Liver (tissue), 9 donors: Measurements from ENCODE around the gene TNFRSF1B. TPM values are rescaled to one million over a fixed set of nuclear protein-coding genes. Genes with fewer than 3 reads are reported as not detected.
A peak's percentile ranks its signal among the peaks of the same experiment; 100 is the strongest.

Source experiments
- DNase-seq: peaks from one replicate; pipeline ENCODE4 v3.0.0-alpha.2; 2017; ENCODE audit warnings: low spot score
- H3K27ac ChIP-seq, 2 donors: one replicate each; pipeline ENCODE4 v1.7.0; 2013; ENCODE audit warnings: inconsistent platforms in 2 of 2, low read length in 2 of 2, control low read depth in 1 of 2, low read depth in 1 of 2, mild to moderate bottlenecking in 1 of 2
- H3K27me3 ChIP-seq, 4 donors: one replicate each; pipeline versions ENCODE4 v1.6.1 to v1.7.0; 2013; ENCODE audit warnings: low read length in 3 of 4, inconsistent platforms in 1 of 4, mild to moderate bottlenecking in 1 of 4, moderate library complexity in 1 of 4; ENCODE audit not compliant: control insufficient read depth in 4 of 4, insufficient read depth in 4 of 4
- H3K36me3 ChIP-seq, 4 donors: one replicate each; pipeline versions ENCODE4 v1.6.1 to v1.7.0; 2013; ENCODE audit warnings: low read length in 3 of 4, mild to moderate bottlenecking in 3 of 4, low read depth in 1 of 4, moderate library complexity in 1 of 4; ENCODE audit not compliant: control insufficient read depth in 4 of 4, insufficient read depth in 3 of 4
- H3K4me1 ChIP-seq, 4 donors: one replicate each; pipeline versions ENCODE4 v1.6.1 to v1.7.0; 2013; ENCODE audit warnings: low read length in 3 of 4, mild to moderate bottlenecking in 3 of 4, moderate library complexity in 1 of 4; ENCODE audit not compliant: control insufficient read depth in 4 of 4, insufficient read depth in 4 of 4
- H3K4me3 ChIP-seq, 3 donors: one replicate each; pipeline versions ENCODE4 v1.6.1 to v1.7.0; 2013; ENCODE audit warnings: low read length in 3 of 3, control low read depth in 1 of 3, low read depth in 1 of 3, mild to moderate bottlenecking in 1 of 3
- H3K9ac ChIP-seq, 2 donors: one replicate each; pipeline ENCODE4 v1.7.0; 2013; ENCODE audit warnings: low read length in 2 of 2, mild to moderate bottlenecking in 2 of 2, moderate library complexity in 2 of 2, control low read depth in 1 of 2, low read depth in 1 of 2
- H3K9me3 ChIP-seq, 4 donors: one replicate each; pipeline versions ENCODE4 v1.6.1 to v1.7.0; 2013; ENCODE audit warnings: low read length in 3 of 4; ENCODE audit not compliant: control insufficient read depth in 4 of 4
- EGR1 ChIP-seq, 2 donors: IDR thresholded peaks; 2 replicates each; pipeline ENCODE4 v1.6.1; 2016 to 2018; ENCODE audit warnings: antibody characterized with exemption in 2 of 2, low read depth in 2 of 2
- HNF4G ChIP-seq: IDR thresholded peaks from 2 replicates; pipeline ENCODE4 v1.6.1; 2016; ENCODE audit warnings: antibody characterized with exemption
- JUND ChIP-seq, 2 donors: IDR thresholded peaks; 2 replicates each; pipeline ENCODE4 v1.6.1; 2016; ENCODE audit warnings: antibody characterized with exemption in 2 of 2
- NR2F2 ChIP-seq: IDR thresholded peaks from 2 replicates; pipeline ENCODE4 v1.6.1; 2016; ENCODE audit warnings: antibody characterized with exemption
- RAD21 ChIP-seq, 2 donors: IDR thresholded peaks; 2 replicates each; pipeline ENCODE4 v1.6.1; 2016; ENCODE audit warnings: antibody characterized with exemption in 2 of 2, mild to moderate bottlenecking in 2 of 2
- SP1 ChIP-seq: IDR thresholded peaks from 2 replicates; pipeline ENCODE4 v1.6.1; 2018; ENCODE audit warnings: antibody characterized with exemption, mild to moderate bottlenecking
- TAF1 ChIP-seq: conservative IDR thresholded peaks from 2 replicates; pipeline ENCODE4 v1.6.1; 2016; ENCODE audit warnings: antibody characterized with exemption, mild to moderate bottlenecking
- YY1 ChIP-seq: IDR thresholded peaks from 2 replicates; pipeline ENCODE4 v1.6.1; 2016; ENCODE audit warnings: antibody characterized with exemption, mild to moderate bottlenecking
- WGBS: extraction: QIAGEN DNeasy Blood & Tissue Kit; methylation state at CpG from one replicate; pipeline ENCODE4 v1.1.7; 2013; 5-methylcytosine and 5-hydroxymethylcytosine counted together
- polyA plus RNA-seq, 2 donors: library from polyadenylated mRNA; stranded (reverse) in 1 of 2; unstranded in 1 of 2; fragments of 200-250 nt in 1 of 2; fragments of >200 nt in 1 of 2; fragmentation: Nextera tagmentation in 1 of 2; extraction: Ambion mirVana in 1 of 2; gene quantifications; one replicate each; pipeline versions ENCODE4 v1.2.1 to v1.2.3, GENCODE V29; 2013 to 2015
- total RNA-seq, 2 donors: library from RNA; depleted of rRNA; stranded (reverse); fragments of >200 nt; gene quantifications; one replicate each; pipeline ENCODE4 v1.2.3, GENCODE V29; 2014
- TF ChIP-seq, protein P1 (sequence below): IDR thresholded peaks from 2 replicates; pipeline ENCODE4 v1.6.1; 2016; ENCODE audit warnings: antibody characterized with exemption
- TF ChIP-seq, protein P2 (sequence below): IDR thresholded peaks from 2 replicates; pipeline ENCODE4 v1.6.1; 2016; ENCODE audit warnings: antibody characterized with exemption
- TF ChIP-seq, protein P3 (sequence below): fragments of 150-350 bp; IDR thresholded peaks from 2 replicates; pipeline ENCODE4 v1.5.1; 2017; ENCODE audit warnings: improper control_type of control experiment, low read depth, low read length; ENCODE audit not compliant: missing input control
- TF ChIP-seq, protein P4 (sequence below): IDR thresholded peaks from 2 replicates; pipeline ENCODE4 v1.6.1; 2016; ENCODE audit warnings: antibody characterized with exemption
- donor health status: healthy.
- donor health status: healthy.
- donor health status: healthy.
- donor health status: healthy.
- donor health status: healthy.

The TNFRSF1B gene
- total and polyA plus RNA-seq, 4 donors = 7.2 to 19.6 (median 16.5) TPM

DNA sequence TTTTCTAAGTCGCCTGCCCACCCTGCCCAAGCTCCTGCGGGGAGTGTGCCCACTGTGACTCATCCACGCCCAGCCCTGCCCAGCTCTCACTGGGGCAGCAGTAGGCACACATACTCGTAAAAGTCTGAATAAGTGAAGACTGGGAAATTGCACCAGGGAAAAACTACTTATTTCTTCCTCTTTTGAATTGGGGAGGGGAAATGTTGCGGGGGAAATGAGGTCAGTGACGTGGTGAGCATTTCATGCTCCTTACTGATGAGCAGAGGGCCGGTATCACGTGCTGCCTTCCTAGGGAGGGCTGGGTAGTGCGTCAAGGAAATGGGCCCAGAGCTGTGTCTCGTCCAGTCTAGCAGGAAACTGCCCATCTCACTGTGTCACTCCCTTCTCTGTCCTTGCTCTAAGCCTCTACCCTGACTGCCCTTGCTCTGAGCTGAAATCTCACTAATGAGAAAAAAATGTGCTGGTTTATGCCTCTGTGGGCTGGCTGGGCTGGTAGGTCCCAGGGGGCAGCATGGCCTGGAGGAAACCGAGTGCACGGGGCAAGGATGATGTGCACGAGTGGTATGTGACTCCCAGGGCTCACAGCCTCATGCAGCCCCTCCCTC is 13.5 kb upstream of the TNFRSF1B start:
- Histone ChIP-seq H3K27ac (peak overlapping the region; percentile 61 to 65), H3K9me3 (no peaks in the 10 kb centered on the region), H3K36me3 (no peaks in the 10 kb centered on the region), H3K27me3 (no peaks in the 10 kb centered on the region), H3K4me1 (peaks cover 6 to 16% (median 12%) of the 10 kb centered on the region in 4 donors), H3K9ac (no peak overlapping the region), H3K4me3 (no peak overlapping the region)
- no peak for DNase-seq
- WGBS = 68% methylated on average over 13 of the region's 13 CpGs
- peak; percentile 16 for TF ChIP-seq YY1
- TF ChIP-seq JUND (IDR thresholded peaks at IDR 0.05) = peak in 1 of 2 donors; percentile 13
- TF ChIP-seq, protein P1, sequence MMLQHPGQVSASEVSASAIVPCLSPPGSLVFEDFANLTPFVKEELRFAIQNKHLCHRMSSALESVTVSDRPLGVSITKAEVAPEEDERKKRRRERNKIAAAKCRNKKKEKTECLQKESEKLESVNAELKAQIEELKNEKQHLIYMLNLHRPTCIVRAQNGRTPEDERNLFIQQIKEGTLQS = no peak
- TF ChIP-seq, protein P2, sequence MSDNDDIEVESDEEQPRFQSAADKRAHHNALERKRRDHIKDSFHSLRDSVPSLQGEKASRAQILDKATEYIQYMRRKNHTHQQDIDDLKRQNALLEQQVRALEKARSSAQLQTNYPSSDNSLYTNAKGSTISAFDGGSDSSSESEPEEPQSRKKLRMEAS = no peak
- no peak for TF ChIP-seq HNF4G
- no peak for TF ChIP-seq RAD21 (IDR thresholded peaks at IDR 0.05)
- TF ChIP-seq, protein P3, sequence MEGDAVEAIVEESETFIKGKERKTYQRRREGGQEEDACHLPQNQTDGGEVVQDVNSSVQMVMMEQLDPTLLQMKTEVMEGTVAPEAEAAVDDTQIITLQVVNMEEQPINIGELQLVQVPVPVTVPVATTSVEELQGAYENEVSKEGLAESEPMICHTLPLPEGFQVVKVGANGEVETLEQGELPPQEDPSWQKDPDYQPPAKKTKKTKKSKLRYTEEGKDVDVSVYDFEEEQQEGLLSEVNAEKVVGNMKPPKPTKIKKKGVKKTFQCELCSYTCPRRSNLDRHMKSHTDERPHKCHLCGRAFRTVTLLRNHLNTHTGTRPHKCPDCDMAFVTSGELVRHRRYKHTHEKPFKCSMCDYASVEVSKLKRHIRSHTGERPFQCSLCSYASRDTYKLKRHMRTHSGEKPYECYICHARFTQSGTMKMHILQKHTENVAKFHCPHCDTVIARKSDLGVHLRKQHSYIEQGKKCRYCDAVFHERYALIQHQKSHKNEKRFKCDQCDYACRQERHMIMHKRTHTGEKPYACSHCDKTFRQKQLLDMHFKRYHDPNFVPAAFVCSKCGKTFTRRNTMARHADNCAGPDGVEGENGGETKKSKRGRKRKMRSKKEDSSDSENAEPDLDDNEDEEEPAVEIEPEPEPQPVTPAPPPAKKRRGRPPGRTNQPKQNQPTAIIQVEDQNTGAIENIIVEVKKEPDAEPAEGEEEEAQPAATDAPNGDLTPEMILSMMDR = no peak

DNA sequence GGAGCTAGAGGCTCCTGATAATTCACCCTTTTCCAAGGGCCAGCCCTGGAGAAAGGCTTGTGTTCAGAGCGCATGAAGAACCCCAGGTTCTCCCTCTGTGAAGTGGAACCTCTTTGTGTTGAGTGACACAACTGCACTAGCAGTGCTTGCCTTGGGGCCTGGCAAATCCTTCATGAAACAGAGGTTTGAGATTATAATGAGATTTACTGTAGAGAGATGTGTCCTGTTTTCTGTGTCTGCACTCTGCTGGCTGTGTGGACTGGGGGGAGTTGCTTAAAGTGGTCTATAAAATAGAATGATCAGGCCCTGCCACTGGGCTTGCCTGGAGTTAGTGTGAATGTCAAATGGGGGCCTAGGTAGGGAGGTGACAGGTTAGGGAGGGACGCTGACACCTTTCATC is 11.5 kb upstream of the TNFRSF1B start:
- no peaks in the 10 kb centered on the region for H3K9me3 ChIP-seq
- H3K27ac ChIP-seq = no peak overlapping the region
- H3K9ac ChIP-seq = no peak overlapping the region
- peaks cover 4 to 18% (median 14%) of the 10 kb centered on the region in 4 donors for H3K4me1 ChIP-seq
- no peaks in the 10 kb centered on the region for H3K36me3 ChIP-seq
- WGBS = 96% methylated on average over 2 of the region's 2 CpGs
- no peak for DNase-seq
- no peak overlapping the region for H3K4me3 ChIP-seq
- TF ChIP-seq SP1 = no peak
- TF ChIP-seq JUND (IDR thresholded peaks at IDR 0.05) = no peak
- no peak for TF ChIP-seq NR2F2
- TF ChIP-seq, protein P1 = no peak
- TF ChIP-seq HNF4G = no peak
- no peaks in the 10 kb centered on the region for H3K27me3 ChIP-seq

DNA sequence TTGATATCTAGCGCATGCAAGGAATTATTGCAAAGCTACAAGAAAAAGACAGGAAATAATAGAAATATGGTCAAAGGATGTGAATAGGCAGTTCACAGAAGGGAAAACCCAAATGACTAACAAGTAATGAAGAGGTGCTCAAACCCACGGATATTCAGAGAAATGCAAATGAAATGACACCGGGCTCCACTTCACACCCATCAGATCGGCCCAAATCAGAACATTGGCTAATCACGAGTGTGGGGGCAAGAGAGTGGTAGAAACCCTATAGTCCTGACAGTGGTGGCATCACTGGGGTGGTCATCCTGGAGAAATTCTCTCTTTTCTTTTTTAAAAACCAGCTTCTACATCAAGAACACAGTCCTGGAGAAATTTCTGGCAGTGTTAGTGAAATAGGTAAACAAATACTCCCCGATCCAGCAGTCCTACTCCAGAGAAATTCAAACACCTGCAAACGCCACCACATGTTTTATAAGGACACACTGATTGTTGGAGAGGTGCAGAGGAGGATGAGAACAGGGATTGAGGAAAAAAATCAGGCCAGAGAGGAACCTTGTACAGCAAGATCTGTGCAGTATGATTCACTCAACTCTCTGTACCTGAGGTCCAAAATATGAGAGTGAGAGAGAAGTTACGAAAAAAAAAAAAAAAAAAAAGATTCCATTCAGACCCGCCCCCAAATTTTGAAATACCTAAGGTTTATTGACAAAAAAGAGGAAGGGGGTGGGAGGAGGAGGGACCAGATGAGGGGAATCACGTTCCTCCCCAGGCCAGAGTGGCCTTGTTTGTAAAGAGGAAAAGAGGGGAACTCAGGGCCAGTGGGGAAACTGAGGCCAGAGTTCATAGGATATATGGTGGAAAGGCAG is 9.2 kb upstream of the TNFRSF1B start:
- Histone ChIP-seq H3K27me3 (no peaks in the 10 kb centered on the region), H3K4me3 (no peak overlapping the region), H3K36me3 (no peaks in the 10 kb centered on the region), H3K9ac (peak overlapping the region; percentile 13 to 38), H3K27ac (peak overlapping the region; percentile 90 to 91), H3K4me1 (peaks cover 9 to 26% (median 15%) of the 10 kb centered on the region in 4 donors), H3K9me3 (no peaks in the 10 kb centered on the region)
- DNase-seq = no peak
- 29% methylated on average over 10 of the region's 10 CpGs for WGBS
- TF ChIP-seq EGR1 (IDR thresholded peaks at IDR 0.05; ENCODE audit: low read depth in 2 of 2) (no peak), NR2F2 (no peak), YY1 (peak; percentile 45), HNF4G (no peak), TAF1 (no peak)
- TF ChIP-seq, protein P3 = no peak
- TF ChIP-seq, protein P1 = peak; percentile 38
- TF ChIP-seq, protein P4, sequence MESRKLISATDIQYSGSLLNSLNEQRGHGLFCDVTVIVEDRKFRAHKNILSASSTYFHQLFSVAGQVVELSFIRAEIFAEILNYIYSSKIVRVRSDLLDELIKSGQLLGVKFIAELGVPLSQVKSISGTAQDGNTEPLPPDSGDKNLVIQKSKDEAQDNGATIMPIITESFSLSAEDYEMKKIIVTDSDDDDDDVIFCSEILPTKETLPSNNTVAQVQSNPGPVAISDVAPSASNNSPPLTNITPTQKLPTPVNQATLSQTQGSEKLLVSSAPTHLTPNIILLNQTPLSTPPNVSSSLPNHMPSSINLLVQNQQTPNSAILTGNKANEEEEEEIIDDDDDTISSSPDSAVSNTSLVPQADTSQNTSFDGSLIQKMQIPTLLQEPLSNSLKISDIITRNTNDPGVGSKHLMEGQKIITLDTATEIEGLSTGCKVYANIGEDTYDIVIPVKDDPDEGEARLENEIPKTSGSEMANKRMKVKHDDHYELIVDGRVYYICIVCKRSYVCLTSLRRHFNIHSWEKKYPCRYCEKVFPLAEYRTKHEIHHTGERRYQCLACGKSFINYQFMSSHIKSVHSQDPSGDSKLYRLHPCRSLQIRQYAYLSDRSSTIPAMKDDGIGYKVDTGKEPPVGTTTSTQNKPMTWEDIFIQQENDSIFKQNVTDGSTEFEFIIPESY = no peak
- TF ChIP-seq, protein P2 = peak; percentile 55
